GM19023 (cell line): ENCODE measurements around the gene GLYR1.
A peak's percentile ranks its signal among the peaks of the same experiment; 100 is the strongest.

Experiments
- ATAC-seq: cut with Tn5 transposase; IDR thresholded peaks from one replicate; pipeline ENCODE4 v1.9.1; 2021; ENCODE audit warnings: mild to moderate bottlenecking, moderate library complexity; ENCODE audit not compliant: unreplicated experiment

GLYR1 gene

GRCh38 chr16:4852221-4852872, 5.3 kb upstream of the GLYR1 start:
- no peak for ATAC-seq

- ATAC-seq = no peak
Measured at GRCh38 chr16:4850211-4850610, 3.1 kb upstream of the GLYR1 start.

GRCh38 chr16:4847774-4848587, 893 bp upstream of the GLYR1 start:
- ATAC-seq = peak; percentile 27

- peak; percentile 11 for ATAC-seq
Measured at GRCh38 chr16:4846503-4846900, 586 bp downstream of the GLYR1 start.

- no peak for ATAC-seq
Measured at GRCh38 chr16:4840984-4841383, 6.1 kb downstream of the GLYR1 start.

- ATAC-seq = no peak
Measured at GRCh38 chr16:4839942-4840341, 7.1 kb downstream of the GLYR1 start.

GRCh38 chr16:4837733-4838501, 9.2 kb downstream of the GLYR1 start:
- no peak for ATAC-seq

GRCh38 chr16:4836727-4837126, 10.4 kb downstream of the GLYR1 start:
- no peak for ATAC-seq

- no peak for ATAC-seq
Measured at GRCh38 chr16:4833584-4833983, 13.5 kb downstream of the GLYR1 start.

GRCh38 chr16:4832698-4833343, 14.3 kb downstream of the GLYR1 start:
- no peak for ATAC-seq

- no peak for ATAC-seq
Measured at GRCh38 chr16:4831616-4832015, 15.5 kb downstream of the GLYR1 start.

- ATAC-seq = no peak
Measured at GRCh38 chr16:4830408-4830807, 16.7 kb downstream of the GLYR1 start.

GRCh38 chr16:4828567-4829321, 18.3 kb downstream of the GLYR1 start:
- no peak for ATAC-seq

- ATAC-seq = no peak
Measured at GRCh38 chr16:4826980-4827379, 20.1 kb downstream of the GLYR1 start.

GRCh38 chr16:4826526-4826925, 20.6 kb downstream of the GLYR1 start:
- no peak for ATAC-seq

GRCh38 chr16:4825196-4825595, 21.9 kb downstream of the GLYR1 start:
- no peak for ATAC-seq

- ATAC-seq = no peak
Measured at GRCh38 chr16:4820652-4821051, 26.4 kb downstream of the GLYR1 start.

- no peak for ATAC-seq
Measured at GRCh38 chr16:4814542-4815173, 32.4 kb downstream of the GLYR1 start.

GRCh38 chr16:4814046-4814445, 33.0 kb downstream of the GLYR1 start:
- no peak for ATAC-seq
